H1 (cell line): ENCODE data around the gene SPOCK2. TPM values are rescaled to one million over a fixed set of nuclear protein-coding genes. Genes with fewer than 3 reads are reported as not detected.

Experiments
- CTCF ChIA-PET: fragments of 300-600 bp; sonication (Branson Sonifier 250); formaldehyde crosslinking; loops from one replicate; lab custom pipeline; 2021; ENCODE audit not compliant: partially characterized antibody; lab: Charles Lee
- POLR2A ChIA-PET: fragments of 300-600 bp; sonication (Branson Sonifier 250); formaldehyde crosslinking; loops from one replicate; lab custom pipeline; 2021; ENCODE audit warnings: inconsistent platforms; ENCODE audit not compliant: partially characterized antibody; lab: Charles Lee
- DNase-seq, 2 experiments: peaks; one replicate each; pipeline versions ENCODE4 v3.0.0 to v3.0.0-alpha.2; 2010 to 2022; ENCODE audit warnings: low spot score in 2 of 2, low read depth in 1 of 2, mixed read lengths in 1 of 2
- FAIRE-seq: peaks from 2 replicates; lab custom pipeline; 2011; peaks lifted over from hg19 to GRCh38; lab: Jason Lieb, UNC
- H2AFZ ChIP-seq: 2 replicates; pipeline ENCODE4 v1.8.1; 2012; ENCODE audit warnings: low read length, inconsistent platforms
- H2AK5ac ChIP-seq: 2 replicates; pipeline ENCODE4 v1.6.1; 2013; ENCODE audit warnings: low read depth, low read length
- H2BK120ac ChIP-seq: replicated peaks from 2 replicates; pipeline ENCODE3; 2013; ENCODE audit warnings: low read depth, low read length, inconsistent platforms
- H2BK12ac ChIP-seq: 2 replicates; pipeline ENCODE4 v1.6.1; 2013; ENCODE audit warnings: low read depth, low read length
- H2BK15ac ChIP-seq: 2 replicates; pipeline ENCODE4 v1.6.1; 2013; ENCODE audit warnings: low read length
- H2BK20ac ChIP-seq: 2 replicates; pipeline ENCODE4 v1.6.1; 2013; ENCODE audit warnings: low read length
- H2BK5ac ChIP-seq: 2 replicates; pipeline ENCODE4 v1.6.1; 2013; ENCODE audit warnings: low read depth, low read length
- H3K14ac ChIP-seq: 2 replicates; pipeline ENCODE4 v1.6.1; 2013; ENCODE audit warnings: inconsistent platforms; ENCODE audit not compliant: insufficient read length
- H3K18ac ChIP-seq: 2 replicates; pipeline ENCODE4 v1.6.1; 2013; ENCODE audit warnings: low read length; ENCODE audit errors: extremely low read depth
- H3K23ac ChIP-seq: 2 replicates; pipeline ENCODE4 v1.6.1; 2013; ENCODE audit warnings: inconsistent platforms; ENCODE audit not compliant: insufficient read length
- H3K23me2 ChIP-seq: 2 replicates; pipeline ENCODE4 v1.6.1; 2013; ENCODE audit warnings: low read depth, low read length
- H3K27ac ChIP-seq: 2 replicates; pipeline ENCODE4 v1.6.1; 2011; ENCODE audit warnings: low read depth, low read length, inconsistent platforms
- H3K27me3 ChIP-seq, 4 experiments: replicated peaks in 1 of 4; 1 replicate in 1 of 4; 2 replicates in 3 of 4; pipeline versions ENCODE4 v1.6.1 to v1.8.1; 2011 to 2013; ENCODE audit warnings: low read length in 3 of 4, mild to moderate bottlenecking in 3 of 4, inconsistent platforms in 2 of 4, mixed read lengths in 2 of 4, moderate library complexity in 1 of 4; ENCODE audit not compliant: control insufficient read depth in 3 of 4, insufficient read depth in 3 of 4; ENCODE audit errors: extremely low read depth in 1 of 4
- H3K36me3 ChIP-seq, 4 experiments: 2 replicates each; pipeline versions ENCODE4 v1.6.1 to v1.8.1; 2011 to 2013; ENCODE audit warnings: mild to moderate bottlenecking in 4 of 4, low read length in 3 of 4, moderate library complexity in 2 of 4, control low read depth in 1 of 4, inconsistent platforms in 1 of 4; ENCODE audit not compliant: insufficient read depth in 4 of 4, control insufficient read depth in 2 of 4
- H3K4ac ChIP-seq: replicated peaks from 2 replicates; pipeline ENCODE3; 2013; ENCODE audit warnings: low read length, low read depth, mixed read lengths, inconsistent platforms; ENCODE audit not compliant: insufficient read length
- H3K4me1 ChIP-seq, 4 experiments: replicated peaks in 1 of 4; 1 replicate in 1 of 4; 2 replicates in 3 of 4; pipeline versions ENCODE4 v1.6.1 to v1.8.1; 2011 to 2013; ENCODE audit warnings: low read length in 3 of 4, inconsistent platforms in 2 of 4, mixed read lengths in 1 of 4; ENCODE audit not compliant: insufficient read depth in 4 of 4, control insufficient read depth in 3 of 4
- H3K4me2 ChIP-seq, 2 experiments: 2 replicates each; pipeline versions ENCODE4 v1.6.1 to v1.8.1; 2011 to 2013; ENCODE audit warnings: low read depth in 2 of 2, low read length in 2 of 2, control low read depth in 1 of 2, inconsistent platforms in 1 of 2, mild to moderate bottlenecking in 1 of 2; ENCODE audit not compliant: insufficient read depth in 1 of 2
- H3K4me3 ChIP-seq, 4 experiments: fragments of 200-600, 300-600 bp in 1 of 4; sonication (generic), shearing (Covaris generic), sonication (Bioruptor Twin) in 1 of 4; 2 replicates each; pipeline versions ENCODE4 v1.5.1 to v1.8.1; 2011 to 2016; ENCODE audit warnings: low read length in 4 of 4, low read depth in 3 of 4, control low read depth in 2 of 4, inconsistent platforms in 2 of 4, mild to moderate bottlenecking in 2 of 4, mixed read lengths in 1 of 4, moderate library complexity in 1 of 4; ENCODE audit not compliant: insufficient read depth in 2 of 4; ENCODE audit errors: extremely low read depth in 1 of 4
- H3K56ac ChIP-seq: replicated peaks from 2 replicates; pipeline ENCODE3; 2013; ENCODE audit warnings: low read depth, mild to moderate bottlenecking, mixed read lengths, low read length, inconsistent platforms; ENCODE audit not compliant: insufficient read length
- H3K79me1 ChIP-seq: 2 replicates; pipeline ENCODE4 v1.6.1; 2013; ENCODE audit warnings: low read depth, low read length, control low read depth
- H3K79me2 ChIP-seq, 2 experiments: 2 replicates each; pipeline versions ENCODE4 v1.6.1 to v1.8.1; 2012 to 2013; ENCODE audit warnings: low read length in 2 of 2, mild to moderate bottlenecking in 2 of 2, inconsistent platforms in 1 of 2; ENCODE audit not compliant: insufficient read depth in 2 of 2, control insufficient read depth in 1 of 2
- H3K9ac ChIP-seq, 4 experiments: replicated peaks in 1 of 4; 1 replicate in 1 of 4; 2 replicates in 3 of 4; pipeline versions ENCODE4 v1.6.1 to v1.8.1; 2011 to 2013; ENCODE audit warnings: low read depth in 3 of 4, low read length in 3 of 4, control low read depth in 2 of 4, mild to moderate bottlenecking in 2 of 4, moderate library complexity in 2 of 4, inconsistent platforms in 1 of 4; ENCODE audit errors: extremely low read depth in 1 of 4
- H3K9me3 ChIP-seq, 2 experiments: 2 replicates each; pipeline versions ENCODE4 v1.6.1 to v1.8.1; 2012 to 2013; ENCODE audit warnings: mild to moderate bottlenecking in 2 of 2, moderate library complexity in 2 of 2, control low read depth in 1 of 2, inconsistent platforms in 1 of 2, low read depth in 1 of 2, low read length in 1 of 2, mixed read lengths in 1 of 2; ENCODE audit not compliant: insufficient read depth in 2 of 2
- H4K20me1 ChIP-seq, 2 experiments: replicated peaks in 1 of 2; 2 replicates each; pipeline versions ENCODE3 to v1.8.1; 2011 to 2013; ENCODE audit warnings: inconsistent platforms in 2 of 2, low read length in 2 of 2, mild to moderate bottlenecking in 1 of 2; ENCODE audit not compliant: insufficient read depth in 2 of 2, control insufficient read depth in 1 of 2
- H4K5ac ChIP-seq: 2 replicates; pipeline ENCODE4 v1.6.1; 2013; ENCODE audit warnings: low read length, low read depth, mixed read lengths, inconsistent platforms; ENCODE audit not compliant: insufficient read length
- H4K8ac ChIP-seq: 2 replicates; pipeline ENCODE4 v1.8.0; 2013; ENCODE audit warnings: mild to moderate bottlenecking, moderate library complexity, low read length, inconsistent platforms; ENCODE audit not compliant: insufficient read depth; ENCODE audit errors: extremely low read depth
- H4K91ac ChIP-seq: replicated peaks from 2 replicates; pipeline ENCODE3; 2013; ENCODE audit warnings: low read length, mixed read lengths, inconsistent platforms; ENCODE audit not compliant: insufficient read length
- E2F6 ChIP-seq: IDR thresholded peaks from 2 replicates; pipeline ENCODE4 v1.6.1; 2012; ENCODE audit warnings: inconsistent platforms
- POLR2A ChIP-seq, 2 experiments: IDR thresholded peaks; 1 replicate in 1 of 2; 2 replicates in 1 of 2; pipeline ENCODE4 v1.6.1; 2011; ENCODE audit warnings: low read depth in 2 of 2, low read length in 2 of 2, mild to moderate bottlenecking in 2 of 2; ENCODE audit errors: control extremely low read depth in 1 of 2
- WGBS, 2 experiments: shearing (Covaris generic) in 1 of 2; methylation state at CpG; one replicate each; pipeline versions ENCODE4 v1.1.6 to v1.1.7; 2013 to 2015; ENCODE audit warnings: low lambda C conversion rate in 2 of 2, mixed read lengths in 2 of 2, inconsistent platforms in 1 of 2, low coverage in 1 of 2, missing lambda C conversion rate in 1 of 2; ENCODE audit not compliant: insufficient replicate concordance in 2 of 2, insufficient coverage in 1 of 2, insufficient read length in 1 of 2; ENCODE audit errors: extremely low coverage in 1 of 2, missing lambda C conversion rate in 1 of 2; 5-methylcytosine and 5-hydroxymethylcytosine counted together
- polyA plus RNA-seq, 7 experiments: library from polyadenylated mRNA; depleted of rRNA in 3 of 7; stranded (reverse) in 5 of 7; unstranded in 2 of 7; fragments of >200 nt in 5 of 7; fragments of 200-250 nt in 2 of 7; gene quantifications; 1 replicate in 5 of 7; 2 replicates in 1 of 7; 4 replicates in 1 of 7; pipeline versions ENCODE4 v1.2.1 to v1.2.3, GENCODE V29; 2011 to 2013; ENCODE audit warnings: missing spikeins in 2 of 7, mixed read lengths in 2 of 7
- total RNA-seq: library from RNA; stranded (reverse); fragmentation: NEBNext Ultra II Directional; extraction: Animal tissue kit (Norgen Biotek cat#: 25700); gene quantifications from 2 replicates; pipeline ENCODE4 v1.2.1, GENCODE V29; 2021

Gene SPOCK2
- total and polyA plus RNA-seq, 2 of the 8 experiments (the other 6 are each of a cell fraction or from before 2014, with no cell fraction given) = 1.5 to 1.9 TPM

- 90% methylated on average over 14 of the region's 14 CpGs; no CpG with 5 or more reads in 1 of the 2 experiments for WGBS, 2 experiments
- Histone ChIP-seq H3K9me3 (no peaks in the 10 kb centered on the region), H3K79me2 (no peaks in the 10 kb centered on the region), H3K56ac (no peak overlapping the region), H3K79me1 (no peaks in the 10 kb centered on the region), H2AK5ac (no peak overlapping the region), H2BK15ac (no peak overlapping the region), H4K5ac (no peak overlapping the region), H3K4me3 (no peak overlapping the region), H3K27me3 (no peaks in the 10 kb centered on the region), H3K4me1 (no peaks in the 10 kb centered on the region; a peak in 1 of 7 replicates), H2BK12ac (no peak overlapping the region), H2AFZ (no peak overlapping the region), H2BK20ac (no peak overlapping the region), H3K4ac (no peak overlapping the region), H3K36me3 (no peaks in the 10 kb centered on the region), H4K8ac (no peak overlapping the region), H3K23ac (no peak overlapping the region), H2BK5ac (no peak overlapping the region), H3K14ac (no peak overlapping the region), H3K4me2 (no peak overlapping the region), H2BK120ac (no peak overlapping the region), H3K18ac (no peak overlapping the region), H3K23me2 (no peaks in the 10 kb centered on the region), H4K91ac (no peak overlapping the region), H3K9ac (no peak overlapping the region), H4K20me1 (no peaks in the 10 kb centered on the region), H3K27ac (no peak overlapping the region)
- ChIA-PET POLR2A (interaction anchor here (1.4 kb wide), 1 partner anchor 24 kb away, joined by 3 read pairs; no protein-coding TSS in a partner anchor), CTCF (interaction anchor here (1.1 to 1.8 kb wide), 8 partner anchors 9 to 130 kb away, joined by 3 to 6 read pairs (median 4); no protein-coding TSS in a partner anchor)
- DNase-seq (no peak), FAIRE-seq (no peak)
- TF ChIP-seq POLR2A (IDR thresholded peaks at IDR 0.05; ENCODE audit: control extremely low read depth in 1 of 2, low read depth in 2 of 2, low read length in 2 of 2) (no peak), E2F6 (no peak)
Observed at GRCh38 chr10:72026278-72027111, 61.9 kb downstream of the SPOCK2 start.
